Lower leg skin (tissue), 3 donors: ENCODE measurements around the gene ABHD17A.

Source experiments
- CTCF ChIP-seq, 3 donors: fragments of 450-650 bp; IDR thresholded peaks; one replicate each; pipeline ENCODE4 v1.5.1; 2016; ENCODE audit warnings: antibody characterized with exemption in 3 of 3, mild to moderate bottlenecking in 3 of 3, moderate library complexity in 2 of 3
- POLR2A ChIP-seq, 2 donors: fragments of 450-650 bp; IDR thresholded peaks; one replicate each; pipeline ENCODE4 v1.6.1; 2016 to 2017; ENCODE audit warnings: antibody characterized with exemption in 2 of 2, mild to moderate bottlenecking in 1 of 2, moderate library complexity in 1 of 2

GRCh38 chr19:1849132-1849474, 36.2 kb downstream of the ABHD17A start:
- TF ChIP-seq CTCF (IDR thresholded peaks at IDR 0.05), result no peak
- no peak for TF ChIP-seq POLR2A (IDR thresholded peaks at IDR 0.05)
